Activated naive CD4-positive, alpha-beta T cell treated with anti-CD3 and anti-CD28 coated beads, Interleukin-2, amount 50 U/mL, for 16 hours (primary cell): Measurements from ENCODE around the gene FOXN3.
"Not testable (repeated sequence)": the region's sequence is repeated elsewhere in the genome, so short reads cannot be mapped to it uniquely, and the experiment has no call there.

ENCODE experiments used
- DNase-seq: peaks from one replicate; pipeline ENCODE4 v3.0.0-alpha.2; 2020

The FOXN3 gene

GRCh38 chr14:89296281-89296745, 120.7 kb downstream of the FOXN3 start:
- no peak for DNase-seq

DNA sequence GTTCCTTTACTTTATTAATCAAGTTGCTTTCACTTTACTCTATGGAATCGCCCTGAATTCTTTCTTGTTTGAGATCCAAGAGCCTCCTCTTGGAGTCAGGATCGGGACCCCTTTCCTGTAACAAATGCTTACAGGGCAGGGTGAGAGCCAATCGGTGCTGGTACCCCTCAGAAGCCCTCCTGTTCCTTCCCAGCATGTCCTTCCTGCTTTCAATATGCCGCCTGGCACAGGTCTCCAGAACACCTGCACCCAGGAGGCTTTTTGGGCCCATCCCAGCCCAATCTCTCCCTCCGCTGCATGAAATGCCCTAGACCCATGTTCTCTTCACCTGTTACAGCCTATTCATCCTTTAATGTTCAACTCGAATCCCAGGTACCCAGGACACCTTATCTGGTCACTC, 122.2 kb downstream of the FOXN3 start:
- DNase-seq, result no peak

DNA sequence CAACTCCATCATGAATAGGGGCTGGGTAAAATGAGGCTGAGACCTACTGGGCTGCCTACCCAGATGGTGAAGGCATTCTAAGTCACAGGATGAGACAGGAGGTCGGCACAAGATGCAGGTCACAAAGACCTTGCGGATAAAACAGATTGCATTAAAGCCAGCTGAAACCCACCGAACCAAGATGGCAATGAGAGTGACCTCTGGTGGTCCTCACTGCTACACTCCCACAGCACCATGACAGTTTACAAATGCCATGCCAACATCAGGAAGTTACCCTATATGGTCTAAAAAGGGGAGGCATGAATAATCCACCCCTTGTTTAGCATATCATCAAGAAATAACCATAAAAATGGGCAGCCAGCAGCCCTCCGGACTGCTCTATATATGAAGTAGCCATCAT, 122.6 kb downstream of the FOXN3 start:
- not testable (repeated sequence) for DNase-seq

DNA sequence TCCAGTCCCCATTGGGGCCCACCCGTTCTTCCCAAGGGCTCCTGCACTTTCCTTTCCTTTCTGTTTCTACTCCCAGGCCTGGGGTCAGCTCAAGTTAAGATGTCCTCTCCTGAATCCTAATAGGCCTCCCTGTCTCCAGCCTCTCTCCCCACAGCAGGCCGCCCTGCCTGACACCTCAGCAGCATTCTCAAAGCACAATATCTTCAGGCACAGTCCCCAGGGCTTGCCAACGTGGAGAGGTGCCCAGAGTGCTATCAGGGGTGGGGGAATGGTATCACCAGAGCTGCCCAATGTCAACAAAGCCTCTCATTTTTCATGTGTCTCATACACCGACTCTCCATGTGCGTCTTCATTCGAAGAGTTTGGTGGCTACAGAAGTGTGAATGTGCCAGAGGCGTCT, 123.0 kb downstream of the FOXN3 start:
- no peak for DNase-seq

DNA sequence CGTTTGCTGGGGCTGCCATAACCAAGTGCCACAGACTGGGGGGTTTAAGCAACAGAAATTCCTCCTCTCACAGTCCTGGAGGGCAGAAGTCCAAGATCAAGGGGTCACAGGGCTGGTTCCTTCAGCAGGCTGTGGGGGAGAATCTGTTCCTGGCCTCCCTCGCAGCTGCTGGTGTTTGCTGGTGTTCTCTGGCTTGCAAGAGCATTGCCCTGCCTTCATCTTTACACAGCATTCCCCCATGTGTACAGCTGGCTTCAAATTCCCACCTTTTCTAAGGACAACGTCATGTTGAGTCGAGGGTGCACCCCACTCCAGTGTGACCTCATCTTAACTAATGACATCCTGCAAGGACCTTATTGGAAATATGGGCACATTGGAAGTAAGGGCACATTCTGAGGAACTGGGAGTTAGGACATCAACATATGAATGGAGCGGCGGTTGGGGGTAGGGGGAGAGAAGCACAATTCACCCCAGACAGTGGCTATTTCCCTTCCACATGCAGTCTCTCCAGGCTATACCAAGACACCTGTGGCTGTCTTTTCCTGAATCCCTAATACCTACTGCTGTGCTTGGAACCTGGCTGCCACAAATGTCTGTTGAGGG, 123.6 kb downstream of the FOXN3 start:
- no peak for DNase-seq

- DNase-seq, result no peak
Observed at GRCh38 chr14:89292579-89293313, 124.3 kb downstream of the FOXN3 start.

GRCh38 chr14:89291351-89291940, 125.6 kb downstream of the FOXN3 start:
- DNase-seq, result no peak

GRCh38 chr14:89290813-89291212, 126.2 kb downstream of the FOXN3 start:
- DNase-seq, result no peak

DNA sequence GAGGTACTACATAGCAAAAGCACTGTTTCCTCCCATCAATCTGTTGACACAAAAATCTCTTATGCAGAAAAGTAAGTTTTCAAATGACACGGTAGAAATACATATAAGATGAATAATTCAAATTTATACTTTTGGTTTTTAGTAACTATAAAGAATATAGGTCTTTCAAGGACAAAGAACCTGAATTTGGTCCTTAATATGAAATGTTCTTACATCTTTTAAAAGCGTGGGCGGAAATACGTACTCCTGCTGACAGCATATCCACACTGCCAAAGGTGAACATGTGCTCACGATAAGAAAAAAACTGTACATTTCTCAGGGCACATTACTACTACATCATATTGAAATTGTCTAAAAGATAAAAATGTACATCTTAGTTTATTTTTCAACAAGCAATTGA, 127.6 kb downstream of the FOXN3 start:
- DNase-seq, result no peak

DNA sequence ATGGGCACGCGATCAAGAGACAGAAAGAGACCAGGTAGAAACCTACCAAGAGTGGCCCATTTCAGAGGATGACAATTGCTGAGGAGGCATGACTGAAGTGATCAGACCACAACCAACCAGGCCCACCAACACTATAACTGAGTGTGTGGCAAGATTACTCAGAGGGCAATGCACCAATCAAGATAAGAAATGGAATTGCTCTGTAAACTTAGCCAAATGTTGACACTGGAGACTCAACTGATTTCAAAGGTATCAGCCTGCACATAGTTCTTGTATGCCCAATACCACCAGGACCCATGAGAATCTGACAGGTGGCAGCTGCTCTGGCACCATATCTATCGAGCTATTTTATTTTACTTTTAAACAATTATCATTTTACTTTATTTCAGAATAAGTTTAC, 128.9 kb downstream of the FOXN3 start:
- no peak for DNase-seq

GRCh38 chr14:89284333-89285058, 132.5 kb downstream of the FOXN3 start:
- DNase-seq, result no peak

DNA sequence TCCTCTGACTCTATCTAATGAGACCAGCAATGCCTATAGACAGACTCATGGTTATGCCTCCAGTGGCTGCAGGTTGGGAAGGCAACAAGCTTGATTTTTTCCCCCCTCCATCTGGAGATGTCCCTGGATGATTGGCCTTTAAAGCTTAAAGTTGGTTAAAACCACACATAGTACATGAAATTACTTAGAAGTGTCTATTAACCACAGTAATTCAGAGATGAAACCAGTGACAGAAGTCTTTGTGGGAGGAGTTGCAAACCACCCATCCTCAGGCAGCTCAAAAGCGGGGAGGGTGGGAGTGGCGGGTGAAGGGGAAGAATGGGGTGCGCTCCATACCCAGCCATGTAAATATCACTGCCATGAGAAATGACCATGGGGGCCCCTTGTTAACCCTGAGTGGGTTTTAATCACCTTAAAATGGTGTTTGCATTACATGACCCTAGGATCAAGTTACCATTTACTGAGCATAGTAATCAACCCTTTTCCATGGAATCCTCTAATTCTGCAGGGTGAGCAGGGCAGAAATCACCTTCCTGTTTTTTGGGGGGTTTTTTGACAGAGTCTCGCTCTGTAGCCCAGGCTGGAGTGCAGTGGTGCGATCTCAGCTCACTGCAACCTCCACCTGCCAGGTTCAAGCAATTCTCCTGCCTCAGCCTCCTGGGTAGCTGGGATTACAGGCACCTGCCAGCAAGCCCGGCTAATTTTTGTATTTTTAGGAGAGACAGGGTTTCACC, 133.5 kb downstream of the FOXN3 start:
- DNase-seq, result no peak

- no peak for DNase-seq
Observed at GRCh38 chr14:89282191-89282590, 134.8 kb downstream of the FOXN3 start.

DNA sequence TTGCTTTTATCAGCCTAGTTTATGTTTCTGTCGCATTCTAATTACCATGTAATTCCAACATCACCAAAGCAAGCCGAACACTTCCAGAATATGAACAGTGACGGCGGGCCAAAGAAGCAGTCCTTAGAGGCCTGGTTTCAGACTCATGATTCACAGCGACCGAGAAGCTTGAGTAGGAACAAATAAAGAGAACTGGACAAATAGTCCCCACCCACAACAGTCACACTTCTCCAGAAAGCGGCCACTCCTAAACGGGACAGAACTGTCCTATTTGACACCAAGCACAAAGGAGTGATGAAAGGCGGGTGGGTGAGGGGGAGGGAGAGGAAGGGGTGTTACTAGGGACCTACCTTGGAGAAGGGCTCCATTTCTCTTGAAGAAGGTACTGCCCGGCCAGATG, 136.4 kb downstream of the FOXN3 start:
- no peak for DNase-seq

- no peak for DNase-seq
Observed at GRCh38 chr14:89279649-89280232, 137.3 kb downstream of the FOXN3 start.

DNA sequence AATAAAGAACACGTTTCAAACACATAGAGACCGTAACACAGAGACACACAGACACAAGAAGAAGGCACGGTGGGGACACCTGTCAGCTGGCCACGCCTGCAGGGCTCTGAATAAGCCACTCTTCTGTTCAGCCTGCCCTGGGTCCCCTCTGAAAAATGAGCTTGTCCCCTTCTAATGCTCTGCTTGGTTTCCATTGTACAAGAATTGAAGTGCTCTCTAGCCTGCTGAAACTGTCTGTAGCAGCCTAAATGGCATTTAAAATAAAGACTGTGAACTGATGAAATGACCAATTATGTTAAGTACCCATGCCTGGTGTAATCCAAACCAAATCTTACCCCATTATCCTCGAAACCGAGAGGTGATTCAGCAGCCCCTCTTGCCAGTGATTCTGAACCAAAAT, 139.8 kb downstream of the FOXN3 start:
- no peak for DNase-seq

DNA sequence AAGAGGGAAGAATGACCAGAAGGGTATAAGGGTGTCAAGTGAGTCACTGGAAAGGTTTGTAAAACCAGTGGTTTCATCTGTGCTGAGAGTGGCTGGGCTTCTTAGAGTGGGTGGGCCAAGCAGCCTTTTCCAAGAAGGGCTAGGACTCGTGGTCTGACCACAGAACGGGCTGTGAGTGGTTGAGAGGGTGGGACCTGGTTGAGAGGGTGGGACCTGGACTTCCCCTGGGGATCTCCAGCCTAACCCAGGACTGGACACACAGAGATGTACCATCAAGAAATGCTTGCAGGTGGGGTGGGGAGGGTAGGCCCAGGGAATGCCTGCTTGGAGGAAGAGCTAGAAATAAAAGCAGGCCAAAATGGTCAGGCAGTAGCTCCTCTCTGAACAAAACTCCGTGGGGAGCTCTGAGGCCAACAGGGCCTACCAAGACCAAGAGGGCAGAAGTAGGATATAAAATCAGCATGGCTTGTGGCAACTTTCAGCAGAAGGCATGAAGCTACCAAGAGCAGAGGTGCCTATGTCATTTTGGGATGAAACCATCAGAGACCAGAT, 140.5 kb downstream of the FOXN3 start:
- no peak for DNase-seq

DNA sequence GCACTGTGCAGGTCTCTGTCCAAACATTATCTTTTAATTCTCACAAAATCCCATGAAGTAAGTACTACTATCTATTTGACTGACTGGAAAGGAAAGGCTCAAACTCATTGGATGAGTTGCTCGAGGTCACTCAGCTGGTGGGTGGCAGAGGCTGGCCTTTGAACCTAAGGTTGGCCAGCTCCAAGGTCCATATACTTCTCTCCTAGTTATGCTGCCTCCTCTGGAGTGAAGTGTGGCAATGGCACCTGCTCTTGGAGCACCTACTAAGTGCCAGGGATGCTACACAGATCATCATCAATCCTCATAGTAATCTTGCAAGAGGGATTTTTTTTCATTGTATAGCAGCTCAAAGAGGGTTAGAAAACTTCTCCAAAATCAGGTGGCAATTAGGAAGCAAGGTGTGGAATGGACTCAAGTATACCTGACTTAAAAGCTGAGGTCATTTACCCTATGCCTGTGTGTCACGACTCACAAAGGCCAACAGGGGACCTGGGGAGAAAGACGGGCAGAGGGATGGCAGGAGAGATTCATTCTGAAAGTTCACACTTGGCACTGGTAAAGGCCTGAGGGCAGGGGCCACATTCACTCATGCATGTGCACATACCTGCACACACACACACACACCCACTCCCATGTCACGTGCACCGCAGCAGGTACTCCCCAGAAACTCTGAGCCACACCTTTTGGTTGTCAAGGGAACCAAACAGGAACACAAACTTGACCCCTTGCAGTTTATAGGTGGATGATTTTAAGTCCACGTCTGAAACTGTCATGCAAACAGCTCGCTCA, 146.4 kb downstream of the FOXN3 start:
- no peak for DNase-seq

- no peak for DNase-seq
Observed at GRCh38 chr14:89269404-89269803, 147.6 kb downstream of the FOXN3 start.

- DNase-seq, result no peak
Observed at GRCh38 chr14:89268514-89268913, 148.5 kb downstream of the FOXN3 start.

DNA sequence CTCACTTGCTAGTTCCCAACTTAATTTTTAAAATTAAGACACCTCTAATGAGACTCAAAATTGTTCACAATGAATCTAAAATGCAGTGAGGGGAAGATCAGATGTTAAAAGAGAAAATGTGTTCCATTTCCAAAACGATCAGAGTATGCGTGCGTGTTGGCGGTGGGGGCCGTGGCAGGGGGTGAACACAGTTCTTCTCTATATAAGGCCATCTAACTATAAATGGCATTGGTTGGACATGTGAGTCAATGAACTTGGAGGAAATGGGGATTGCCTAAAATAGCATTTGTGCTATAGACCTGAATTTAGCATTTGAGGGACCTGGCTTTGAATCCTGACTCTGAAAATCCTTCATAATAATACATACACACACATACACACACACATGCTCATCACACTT, 149.4 kb downstream of the FOXN3 start:
- no peak for DNase-seq
